Measurements from ENCODE around the gene CDAN1.

DNA sequence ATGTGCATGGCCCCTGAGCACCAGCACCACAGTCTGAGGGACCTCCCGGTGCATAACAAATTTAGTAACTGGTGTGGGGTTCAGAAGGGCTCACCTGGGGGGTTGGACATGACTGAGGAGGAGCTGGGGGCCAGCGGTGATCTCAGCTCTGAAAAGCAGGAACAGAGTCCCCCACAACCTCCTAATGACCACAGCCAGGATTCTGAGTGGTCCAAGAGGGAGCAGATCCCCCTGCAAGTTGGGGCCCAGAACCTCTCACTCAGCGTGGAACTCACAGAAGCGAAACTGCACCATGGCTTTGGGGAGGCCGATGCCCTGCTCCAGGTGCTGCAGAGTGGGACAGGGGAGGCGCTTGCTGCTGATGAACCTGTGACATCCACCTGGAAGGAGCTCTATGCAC, 43.0 kb downstream of the CDAN1 start:
- TF ChIP-seq, protein P1, sequence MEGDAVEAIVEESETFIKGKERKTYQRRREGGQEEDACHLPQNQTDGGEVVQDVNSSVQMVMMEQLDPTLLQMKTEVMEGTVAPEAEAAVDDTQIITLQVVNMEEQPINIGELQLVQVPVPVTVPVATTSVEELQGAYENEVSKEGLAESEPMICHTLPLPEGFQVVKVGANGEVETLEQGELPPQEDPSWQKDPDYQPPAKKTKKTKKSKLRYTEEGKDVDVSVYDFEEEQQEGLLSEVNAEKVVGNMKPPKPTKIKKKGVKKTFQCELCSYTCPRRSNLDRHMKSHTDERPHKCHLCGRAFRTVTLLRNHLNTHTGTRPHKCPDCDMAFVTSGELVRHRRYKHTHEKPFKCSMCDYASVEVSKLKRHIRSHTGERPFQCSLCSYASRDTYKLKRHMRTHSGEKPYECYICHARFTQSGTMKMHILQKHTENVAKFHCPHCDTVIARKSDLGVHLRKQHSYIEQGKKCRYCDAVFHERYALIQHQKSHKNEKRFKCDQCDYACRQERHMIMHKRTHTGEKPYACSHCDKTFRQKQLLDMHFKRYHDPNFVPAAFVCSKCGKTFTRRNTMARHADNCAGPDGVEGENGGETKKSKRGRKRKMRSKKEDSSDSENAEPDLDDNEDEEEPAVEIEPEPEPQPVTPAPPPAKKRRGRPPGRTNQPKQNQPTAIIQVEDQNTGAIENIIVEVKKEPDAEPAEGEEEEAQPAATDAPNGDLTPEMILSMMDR (IDR thresholded peaks at IDR 0.05), result no peak
- no peak for TF ChIP-seq POLR2AphosphoS5 (IDR thresholded peaks at IDR 0.05)
- no peak for TF ChIP-seq POLR2A (IDR thresholded peaks at IDR 0.05)

Measured in prostate gland (tissue), 2 donors.